GM12801 (cell line): ENCODE results near the gene BANK1.

Source experiments
- CTCF ChIP-seq: IDR thresholded peaks from one replicate; pipeline ENCODE4 v1.5.1; 2011; ENCODE audit warnings: control low read depth; ENCODE audit not compliant: insufficient read length; ENCODE audit errors: extremely low read depth

Gene BANK1

GRCh38 chr4:101792056-101792590 is 1.6 kb downstream of the BANK1 start:
- TF ChIP-seq CTCF = no peak

- no peak for TF ChIP-seq CTCF
These were observed 2.9 kb downstream of the BANK1 start for GRCh38 chr4:101793397-101793796.

GRCh38 chr4:101794806-101795205 is 4.3 kb downstream of the BANK1 start:
- TF ChIP-seq CTCF = no peak

- no peak for TF ChIP-seq CTCF
These were observed 5.2 kb downstream of the BANK1 start for GRCh38 chr4:101795704-101796103.

- TF ChIP-seq CTCF = no peak
These were observed 11.4 kb downstream of the BANK1 start for GRCh38 chr4:101801958-101802357.

GRCh38 chr4:101806914-101807313 is 16.4 kb downstream of the BANK1 start:
- no peak for TF ChIP-seq CTCF

- TF ChIP-seq CTCF = no peak
These were observed 16.8 kb downstream of the BANK1 start for GRCh38 chr4:101807351-101807750.

GRCh38 chr4:101813604-101814003 is 23.1 kb downstream of the BANK1 start:
- no peak for TF ChIP-seq CTCF
